G401.6 (cell line): ENCODE measurements around the gene MAP3K1.

Source experiments
- FAIRE-seq: peaks from 2 replicates; lab custom pipeline; 2012; peaks lifted over from hg19 to GRCh38; lab: Jason Lieb, UNC

Gene MAP3K1

DNA sequence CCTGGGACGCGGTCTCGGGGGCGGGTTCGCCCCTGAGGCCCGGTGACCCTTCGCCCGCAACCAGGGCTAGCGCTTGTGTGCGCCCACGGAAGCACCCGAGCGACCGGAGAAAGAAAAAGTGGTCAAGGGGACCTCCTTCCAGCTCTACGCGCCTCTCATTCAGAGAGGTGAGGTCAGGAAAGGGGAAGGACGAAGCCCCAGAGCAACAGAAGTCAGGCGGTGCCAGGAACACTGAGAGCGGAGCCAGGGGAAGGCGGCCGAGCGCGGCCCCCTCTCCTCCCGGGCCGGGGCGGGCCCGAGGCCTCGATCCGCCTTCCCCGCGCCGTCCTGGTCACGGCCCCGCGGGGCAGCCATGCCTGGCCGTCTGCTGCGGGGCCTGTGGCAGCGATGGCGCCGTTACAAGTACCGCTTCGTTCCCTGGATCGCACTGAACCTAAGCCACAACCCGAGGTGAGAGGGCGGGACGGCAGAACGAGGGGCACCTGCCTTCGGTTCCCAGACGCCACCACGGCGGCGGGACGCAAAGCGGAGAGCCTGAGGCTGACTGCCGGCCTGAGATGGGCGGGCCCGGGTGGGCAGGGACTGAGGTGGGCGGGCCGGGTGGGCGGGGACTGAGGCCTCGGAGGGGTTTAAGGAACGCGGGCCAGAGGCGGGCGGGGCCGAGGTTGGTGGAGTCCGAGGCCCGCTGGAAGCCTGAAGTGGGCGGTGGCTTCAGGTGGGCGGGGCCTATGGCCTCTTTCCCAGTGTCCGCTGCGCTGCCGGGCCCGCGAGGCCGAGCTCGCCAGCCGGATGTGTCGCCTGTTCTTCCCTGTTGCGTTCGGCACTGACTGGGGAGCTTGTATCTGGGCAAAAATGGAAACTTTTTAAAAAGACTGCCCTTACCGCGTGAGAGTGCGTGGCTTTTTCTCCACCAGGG, 94.2 kb downstream of the MAP3K1 start, which contains the start of gene SETD9:
Gene SETD9 (plus strand): TSS at position 303 of the 916 bp plus-strand sequence. CDS start 50 bp downstream, at position 353.
- FAIRE-seq: no peak

GRCh38 chr5:56910210-56910965, 95.0 kb downstream of the MAP3K1 start:
- FAIRE-seq: no peak

GRCh38 chr5:56913766-56914165, 98.4 kb downstream of the MAP3K1 start:
- FAIRE-seq: no peak

DNA sequence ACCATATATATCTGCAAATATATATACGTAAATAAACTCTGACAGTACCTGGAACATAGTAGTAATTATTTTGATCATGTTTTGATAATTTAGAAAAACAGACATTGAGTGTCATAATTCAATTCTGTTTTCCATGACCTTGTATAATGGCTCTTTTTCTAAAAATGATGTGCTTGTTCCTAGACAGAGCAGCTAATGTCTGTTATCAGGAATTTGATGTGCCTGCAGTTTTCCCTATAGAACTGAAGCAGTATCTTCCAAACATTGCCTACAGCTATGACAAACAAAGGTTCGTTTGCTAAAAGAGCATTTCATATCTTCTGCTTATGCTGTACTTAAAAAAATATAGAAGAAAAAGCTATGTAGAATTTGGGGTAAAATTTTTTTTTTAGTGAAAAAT, 99.3 kb downstream of the MAP3K1 start:
- FAIRE-seq: no peak

DNA sequence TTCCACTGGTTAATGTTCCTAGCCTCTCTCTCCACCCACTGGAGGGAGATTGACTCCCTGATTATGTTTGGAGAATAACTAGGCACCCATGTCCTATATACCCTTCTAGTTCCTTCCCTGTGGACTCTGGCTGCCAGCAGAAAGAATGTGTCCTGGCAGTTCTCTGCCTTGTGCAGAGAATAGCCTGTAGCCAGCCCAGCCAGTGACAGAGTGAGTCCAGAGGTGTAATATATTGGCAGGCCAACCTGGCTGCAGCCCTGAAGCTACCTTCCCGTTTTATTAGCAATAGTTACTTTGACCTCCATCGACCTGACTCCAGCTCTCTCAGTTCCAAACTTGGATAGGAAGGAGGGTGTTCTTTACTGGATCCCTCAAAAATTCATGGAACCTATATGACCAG, 102.2 kb downstream of the MAP3K1 start:
- FAIRE-seq: no peak

DNA sequence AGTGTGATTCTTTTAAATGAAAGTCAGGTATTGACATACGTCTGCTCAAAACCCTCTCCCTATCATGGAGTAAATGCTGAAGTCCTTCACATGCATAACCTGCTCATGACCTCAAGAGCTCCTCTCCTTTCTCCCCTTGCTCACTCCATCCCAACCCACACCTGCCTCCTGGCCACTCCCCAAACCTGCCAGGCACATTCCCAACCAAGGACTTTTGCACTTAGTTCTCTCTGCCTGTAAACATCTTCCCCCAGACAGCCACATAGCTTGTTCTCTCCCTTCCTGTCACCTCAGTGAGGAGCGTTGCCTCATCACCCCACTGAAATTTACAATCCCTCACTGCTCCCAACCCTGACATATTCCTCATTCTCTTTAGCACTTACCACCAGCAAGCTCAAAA, 102.7 kb downstream of the MAP3K1 start:
- FAIRE-seq: no peak

DNA sequence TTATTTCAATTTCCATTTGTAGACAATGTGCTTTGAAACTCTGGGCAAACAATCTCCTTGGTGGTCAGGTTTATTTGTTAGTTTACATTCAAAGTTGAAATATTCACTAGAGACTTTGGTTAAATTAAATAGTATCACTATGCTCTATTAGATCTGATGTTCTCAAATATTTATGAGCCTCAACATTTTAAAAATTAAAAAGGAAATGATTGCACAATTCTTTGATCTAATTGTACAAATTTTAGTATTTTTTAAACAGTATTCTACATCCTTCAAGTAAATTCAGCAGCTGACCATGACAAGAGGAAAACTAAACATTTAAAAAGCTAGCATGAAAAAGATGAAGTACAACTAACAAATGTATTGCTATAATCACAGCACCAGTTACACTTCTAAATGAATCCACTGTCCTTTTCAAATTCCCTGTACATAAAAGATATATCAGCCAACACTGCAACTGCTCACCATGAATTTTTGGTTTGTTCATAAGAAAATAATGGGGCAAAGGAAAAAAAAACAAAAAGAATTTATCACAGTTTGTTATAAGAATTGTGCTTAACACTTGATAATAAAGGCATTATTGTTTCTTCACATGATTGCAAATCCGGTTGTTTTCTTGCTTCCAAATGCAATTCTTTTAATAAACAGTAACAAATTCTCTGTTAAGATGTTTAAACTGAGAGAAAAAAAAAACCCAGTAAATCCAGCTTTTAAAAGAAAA, 104.8 kb downstream of the MAP3K1 start:
- FAIRE-seq: peak; percentile 3

- no peak for FAIRE-seq
Measured at GRCh38 chr5:56922922-56923321, 107.6 kb downstream of the MAP3K1 start.

GRCh38 chr5:56934325-56934724, 119.0 kb downstream of the MAP3K1 start:
- no peak for FAIRE-seq

DNA sequence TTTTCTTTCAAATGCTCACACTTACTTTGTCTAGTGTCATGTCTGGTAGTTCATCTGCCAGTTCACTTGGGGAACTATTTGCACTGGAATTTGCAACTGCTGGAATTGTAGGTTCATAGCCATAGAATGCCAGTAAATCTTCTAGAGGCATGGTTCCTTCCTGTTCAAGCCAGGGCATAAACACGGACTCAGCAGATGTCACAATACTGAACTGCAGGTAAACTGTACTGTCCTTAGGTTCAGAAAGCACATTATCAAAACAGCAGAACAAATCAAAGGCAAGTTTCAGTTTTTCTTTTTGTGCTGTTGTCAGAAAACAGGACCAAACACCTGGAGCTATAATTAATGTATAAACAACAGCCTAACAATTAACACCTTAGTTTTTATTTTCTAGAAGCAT, 123.5 kb downstream of the MAP3K1 start:
- no peak for FAIRE-seq

- no peak for FAIRE-seq
Measured at GRCh38 chr5:56941981-56942380, 126.6 kb downstream of the MAP3K1 start.
